Prostate gland (tissue), 2 donors: Measurements from ENCODE around the gene CTNNA2.

Experiments
- CTCF ChIP-seq, 4 experiments: fragments of 200-600 bp in 2 of 4; fragments of 450-650 bp in 2 of 4; sonication (generic) in 2 of 4; IDR thresholded peaks; 1 replicate in 3 of 4; 2 replicates in 1 of 4; pipeline ENCODE4 v1.5.1; 2016 to 2019; ENCODE audit warnings: antibody characterized with exemption in 4 of 4, mild to moderate bottlenecking in 2 of 4, moderate library complexity in 2 of 4
- POLR2A ChIP-seq: fragments of 450-650 bp; IDR thresholded peaks from one replicate; pipeline ENCODE4 v1.6.1; 2016; ENCODE audit warnings: antibody characterized with exemption, mild to moderate bottlenecking
- POLR2AphosphoS5 ChIP-seq: sonication (generic); formaldehyde crosslinking; IDR thresholded peaks from one replicate; pipeline ENCODE4 v1.6.1; 2017; ENCODE audit warnings: antibody characterized with exemption

- no peak for TF ChIP-seq CTCF (IDR thresholded peaks at IDR 0.05)
- TF ChIP-seq POLR2A, result no peak
- TF ChIP-seq POLR2AphosphoS5, result no peak
These were observed 963.1 kb downstream of the CTNNA2 start for GRCh38 chr2:80475970-80476369.
